Neural cell (in vitro differentiated cells): ENCODE measurements around the gene RNF103.

Source experiments
- CTCF ChIP-seq: fragments of 450-650 bp; IDR thresholded peaks from 2 replicates; pipeline ENCODE4 v1.5.1; 2014; ENCODE audit warnings: antibody characterized with exemption, mild to moderate bottlenecking, moderate library complexity; ENCODE audit not compliant: poor library complexity, severe bottlenecking
- EP300 ChIP-seq: fragments of 450-650 bp; conservative IDR thresholded peaks from 2 replicates; pipeline ENCODE4 v1.6.1; 2014; ENCODE audit warnings: antibody characterized with exemption, mild to moderate bottlenecking, moderate library complexity; ENCODE audit not compliant: poor library complexity, severe bottlenecking
- REST ChIP-seq: IDR thresholded peaks from 2 replicates; pipeline ENCODE4 v1.6.1; 2012; ENCODE audit warnings: borderline replicate concordance
- TAF1 ChIP-seq: IDR thresholded peaks from 2 replicates; pipeline ENCODE4 v1.6.1; 2012; ENCODE audit warnings: low read depth

- TF ChIP-seq CTCF (no peak), EP300 (no peak), REST (no peak), TAF1 (no peak)
Observed at GRCh38 chr2:86556508-86556907, 67.2 kb downstream of the RNF103 start.
